Endothelial cell of umbilical vein (primary cell): Measurements from ENCODE around the gene MYLIP. TPM values are rescaled to one million over a fixed set of nuclear protein-coding genes. Genes with fewer than 3 reads are reported as not detected.

Source experiments
- BruUV-seq: library from RNA; stranded (reverse); fragments of 400-500 nt; replicated peaks from 2 replicates; lab custom pipeline; 2021; lab: Mats Ljungman, UMichigan
- CTCF ChIA-PET: fragments of 300-600, 350-600 bp; sonication (Branson Sonifier 250); formaldehyde crosslinking; loops from one replicate; lab custom pipeline; 2021; ENCODE audit warnings: antibody characterized with exemption, inconsistent platforms; lab: Charles Lee
- POLR2A ChIA-PET: fragments of 300-600, 350-600 bp; sonication (Branson Sonifier 250); formaldehyde crosslinking; loops from one replicate; lab custom pipeline; 2021; ENCODE audit warnings: antibody characterized with exemption, inconsistent platforms; lab: Charles Lee
- DNase-seq: peaks from one replicate; pipeline ENCODE4 v3.0.0-alpha.2; 2011; ENCODE audit warnings: low read depth, low spot score
- FAIRE-seq: peaks from 2 replicates; lab custom pipeline; 2011; peaks lifted over from hg19 to GRCh38; lab: Jason Lieb, UNC
- H2AFZ ChIP-seq: 2 replicates; pipeline ENCODE4 v1.6.0; 2012; ENCODE audit warnings: low read depth, low read length, control low read depth, inconsistent platforms
- H3K27ac ChIP-seq: 2 replicates; pipeline ENCODE4 v1.5.1; 2011; ENCODE audit warnings: low read depth, mild to moderate bottlenecking, control low read depth, low read length, moderate library complexity; ENCODE audit not compliant: insufficient read depth
- H3K27me3 ChIP-seq, 2 experiments: 2 replicates each; pipeline versions ENCODE4 v1.6.0 to v1.6.1; 2011; ENCODE audit warnings: low read length in 2 of 2, mixed read lengths in 1 of 2; ENCODE audit not compliant: control insufficient read depth in 2 of 2, insufficient read depth in 2 of 2
- H3K36me3 ChIP-seq, 2 experiments: 2 replicates in 1 of 2; 3 replicates in 1 of 2; pipeline ENCODE4 v1.5.1; 2011; ENCODE audit warnings: low read length in 2 of 2, mild to moderate bottlenecking in 1 of 2, moderate library complexity in 1 of 2; ENCODE audit not compliant: control insufficient read depth in 2 of 2, insufficient read depth in 2 of 2; ENCODE audit errors: extremely low read depth in 1 of 2
- H3K4me1 ChIP-seq: 3 replicates; pipeline ENCODE4 v1.5.1; 2011; ENCODE audit warnings: mild to moderate bottlenecking, low read length; ENCODE audit not compliant: control insufficient read depth, insufficient read depth; ENCODE audit errors: extremely low read depth
- H3K4me2 ChIP-seq: 2 replicates; pipeline ENCODE4 v1.6.1; 2011; ENCODE audit warnings: low read length, control low read depth, mixed read lengths; ENCODE audit not compliant: insufficient read depth
- H3K4me3 ChIP-seq, 3 experiments: fragments of 200-600 bp in 1 of 3; sonication (generic), shearing (Covaris generic) in 1 of 3; replicated peaks in 1 of 3; 2 replicates each; pipeline ENCODE4 v1.5.1; 2011 to 2016; ENCODE audit warnings: control low read depth in 3 of 3, low read length in 3 of 3, mild to moderate bottlenecking in 2 of 3, inconsistent platforms in 1 of 3, low read depth in 1 of 3, moderate library complexity in 1 of 3; ENCODE audit not compliant: insufficient read depth in 1 of 3
- H3K79me2 ChIP-seq: 2 replicates; pipeline ENCODE4 v1.6.0; 2012; ENCODE audit warnings: low read length, inconsistent platforms; ENCODE audit not compliant: control insufficient read depth, insufficient read depth
- H3K9ac ChIP-seq: replicated peaks from 2 replicates; pipeline ENCODE3; 2011; ENCODE audit warnings: low read length, control low read depth; ENCODE audit not compliant: insufficient read depth; ENCODE audit errors: extremely low read depth
- H3K9me1 ChIP-seq: replicated peaks from 3 replicates; pipeline ENCODE4 v1.6.0; 2011; ENCODE audit warnings: mild to moderate bottlenecking, low read length; ENCODE audit not compliant: control insufficient read depth, insufficient read depth; ENCODE audit errors: extremely low read depth
- H3K9me3 ChIP-seq: replicated peaks from 2 replicates; pipeline ENCODE4 v1.5.1; 2012; ENCODE audit warnings: low read length, inconsistent platforms; ENCODE audit not compliant: control insufficient read depth, insufficient read depth
- H4K20me1 ChIP-seq: replicated peaks from 2 replicates; pipeline ENCODE3; 2011; ENCODE audit warnings: mild to moderate bottlenecking, low read length; ENCODE audit not compliant: control insufficient read depth, insufficient read depth; ENCODE audit errors: extremely low read depth
- EZH2 ChIP-seq: IDR thresholded peaks from 2 replicates; pipeline ENCODE4 v1.6.1; 2012; ENCODE audit warnings: borderline replicate concordance, low read depth, mild to moderate bottlenecking, moderate library complexity, low read length, inconsistent platforms; ENCODE audit not compliant: severe bottlenecking
- FOS ChIP-seq: IDR thresholded peaks from 2 replicates; pipeline ENCODE4 v1.6.1; 2011; ENCODE audit warnings: mild to moderate bottlenecking, low read length, moderate library complexity, borderline replicate concordance; ENCODE audit not compliant: insufficient read depth
- GATA2 ChIP-seq: IDR thresholded peaks from 2 replicates; pipeline ENCODE4 v1.7.0; 2011; ENCODE audit warnings: low read depth, mild to moderate bottlenecking, moderate library complexity, mixed read lengths, low read length; ENCODE audit not compliant: insufficient read length, insufficient read depth
- JUN ChIP-seq: IDR thresholded peaks from 2 replicates; pipeline ENCODE4 v1.6.1; 2011; ENCODE audit warnings: borderline replicate concordance, low read depth; ENCODE audit not compliant: insufficient read length, insufficient read depth
- MYC ChIP-seq: IDR thresholded peaks from one replicate; pipeline ENCODE4 v1.6.1; 2011; ENCODE audit warnings: mild to moderate bottlenecking, low read depth, low read length
- POLR2A ChIP-seq: IDR thresholded peaks from 2 replicates; pipeline ENCODE4 v1.6.1; 2012; ENCODE audit warnings: low read depth, mild to moderate bottlenecking, control low read depth, low read length
- POLR2AphosphoS5 ChIP-seq: IDR thresholded peaks from 2 replicates; pipeline ENCODE4 v1.6.1; 2012; ENCODE audit warnings: low read depth, mild to moderate bottlenecking, control low read depth, low read length, moderate library complexity; ENCODE audit not compliant: insufficient read depth
- dilution Hi-C: fragments of 300-500 bp; cut with MboI; formaldehyde crosslinking; loops from one replicate; pipeline ENCODE4 v1.15.0; 2019; ENCODE audit warnings: low sequenced_read_pairs; ENCODE audit not compliant: extremely low pct_ligation_motif_present
- intact Hi-C: fragments of 100-400 bp; cut with micrococcal nuclease; formaldehyde crosslinking; loops from one replicate; pipeline ENCODE4 v1.10.0; 2022
- polyA plus RNA-seq, 4 experiments: library from polyadenylated mRNA; depleted of rRNA in 3 of 4; stranded (reverse) in 3 of 4; unstranded in 1 of 4; fragments of >200 nt; gene quantifications; 2 replicates each; pipeline versions ENCODE4 v1.2.1 to v1.2.3, GENCODE V29; 2011 to 2012; ENCODE audit warnings: missing spikeins in 1 of 4
- total RNA-seq: library from RNA; stranded (reverse); gene quantifications from 2 replicates; pipeline ENCODE4 v1.2.3, GENCODE V29; 2021
- TF ChIP-seq, protein P1 (sequence below): IDR thresholded peaks from 2 replicates; pipeline ENCODE4 v1.6.1; 2011; ENCODE audit not compliant: insufficient read depth, insufficient read length
- TF ChIP-seq, protein P2 (sequence below), 2 donors: IDR thresholded peaks; 1 replicate in 1 of 2; 2 replicates in 1 of 2; pipeline ENCODE4 v1.5.1; 2011; ENCODE audit warnings: low read length in 2 of 2, mild to moderate bottlenecking in 2 of 2, moderate library complexity in 2 of 2, control low read depth in 1 of 2, inconsistent platforms in 1 of 2, low read depth in 1 of 2; ENCODE audit not compliant: insufficient read depth in 1 of 2; ENCODE audit errors: extremely low read depth in 1 of 2

MYLIP gene
- total and polyA plus RNA-seq, 2 donors (not counting 3 experiments of a cell fraction or from before 2014, with no cell fraction given): 16.9 to 19.2 TPM

DNA sequence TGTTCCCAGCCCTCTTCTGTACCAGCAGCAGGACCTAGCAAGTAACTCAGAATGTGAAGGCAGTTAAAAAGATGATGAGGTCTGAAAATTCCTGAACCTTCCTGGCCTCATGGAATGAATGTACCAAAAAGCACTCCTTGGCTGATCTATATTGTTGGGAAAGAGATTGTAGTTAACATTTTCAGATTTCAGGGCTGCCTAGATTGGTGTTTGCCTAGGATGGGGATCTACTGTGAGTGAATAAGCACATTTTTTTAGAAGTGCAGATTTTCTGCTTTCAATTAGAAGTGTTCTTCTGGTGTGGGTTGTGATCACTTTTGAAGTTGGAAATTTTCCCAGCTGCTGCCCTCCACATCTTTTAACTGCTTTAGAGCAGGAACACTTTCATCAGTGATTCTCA is 6.2 kb downstream of the MYLIP start:
- peaks cover 36% of the 10 kb centered on the region for H3K4me1 ChIP-seq
- H3K4me2 ChIP-seq: no peak overlapping the region
- H4K20me1 ChIP-seq: no peaks in the 10 kb centered on the region
- TF ChIP-seq EZH2 (no peak), JUN (no peak), POLR2AphosphoS5 (no peak), GATA2 (no peak), FOS (no peak), POLR2A (no peak), MYC (no peak)
- TF ChIP-seq, protein P1, sequence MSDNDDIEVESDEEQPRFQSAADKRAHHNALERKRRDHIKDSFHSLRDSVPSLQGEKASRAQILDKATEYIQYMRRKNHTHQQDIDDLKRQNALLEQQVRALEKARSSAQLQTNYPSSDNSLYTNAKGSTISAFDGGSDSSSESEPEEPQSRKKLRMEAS: no peak
- TF ChIP-seq, protein P2, sequence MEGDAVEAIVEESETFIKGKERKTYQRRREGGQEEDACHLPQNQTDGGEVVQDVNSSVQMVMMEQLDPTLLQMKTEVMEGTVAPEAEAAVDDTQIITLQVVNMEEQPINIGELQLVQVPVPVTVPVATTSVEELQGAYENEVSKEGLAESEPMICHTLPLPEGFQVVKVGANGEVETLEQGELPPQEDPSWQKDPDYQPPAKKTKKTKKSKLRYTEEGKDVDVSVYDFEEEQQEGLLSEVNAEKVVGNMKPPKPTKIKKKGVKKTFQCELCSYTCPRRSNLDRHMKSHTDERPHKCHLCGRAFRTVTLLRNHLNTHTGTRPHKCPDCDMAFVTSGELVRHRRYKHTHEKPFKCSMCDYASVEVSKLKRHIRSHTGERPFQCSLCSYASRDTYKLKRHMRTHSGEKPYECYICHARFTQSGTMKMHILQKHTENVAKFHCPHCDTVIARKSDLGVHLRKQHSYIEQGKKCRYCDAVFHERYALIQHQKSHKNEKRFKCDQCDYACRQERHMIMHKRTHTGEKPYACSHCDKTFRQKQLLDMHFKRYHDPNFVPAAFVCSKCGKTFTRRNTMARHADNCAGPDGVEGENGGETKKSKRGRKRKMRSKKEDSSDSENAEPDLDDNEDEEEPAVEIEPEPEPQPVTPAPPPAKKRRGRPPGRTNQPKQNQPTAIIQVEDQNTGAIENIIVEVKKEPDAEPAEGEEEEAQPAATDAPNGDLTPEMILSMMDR (IDR thresholded peaks at IDR 0.05; ENCODE audit: extremely low read depth in 1 of 2, insufficient read depth in 1 of 2, low read depth in 1 of 2, low read length in 2 of 2): no peak
- H3K9me1 ChIP-seq: no peaks in the 10 kb centered on the region
- DNase-seq (no peak), FAIRE-seq (no peak)
- H3K79me2 ChIP-seq: peaks cover 61% of the 10 kb centered on the region
- no peak overlapping the region for H3K4me3 ChIP-seq
- dilution Hi-C loops: no loop called here
- H3K27me3 ChIP-seq: no peaks in the 10 kb centered on the region
- H3K36me3 ChIP-seq: peaks cover 0 to 5% of the 10 kb centered on the region in 2 experiments
- intact Hi-C loops: no loop called here
- no peaks in the 10 kb centered on the region for H3K9me3 ChIP-seq
- no TSS peak for BruUV-seq
- H3K27ac ChIP-seq: no peak overlapping the region
- ChIA-PET POLR2A (no interaction called here), CTCF (interaction anchor here (1.4 to 2.4 kb wide), 3 partner anchors 34 to 429 kb away, joined by 3 to 13 read pairs (median 6); no protein-coding TSS in a partner anchor)
- H3K9ac ChIP-seq: no peak overlapping the region
- H2AFZ ChIP-seq: no peak overlapping the region
